ENCODE data around the gene ITFG1.

DNA sequence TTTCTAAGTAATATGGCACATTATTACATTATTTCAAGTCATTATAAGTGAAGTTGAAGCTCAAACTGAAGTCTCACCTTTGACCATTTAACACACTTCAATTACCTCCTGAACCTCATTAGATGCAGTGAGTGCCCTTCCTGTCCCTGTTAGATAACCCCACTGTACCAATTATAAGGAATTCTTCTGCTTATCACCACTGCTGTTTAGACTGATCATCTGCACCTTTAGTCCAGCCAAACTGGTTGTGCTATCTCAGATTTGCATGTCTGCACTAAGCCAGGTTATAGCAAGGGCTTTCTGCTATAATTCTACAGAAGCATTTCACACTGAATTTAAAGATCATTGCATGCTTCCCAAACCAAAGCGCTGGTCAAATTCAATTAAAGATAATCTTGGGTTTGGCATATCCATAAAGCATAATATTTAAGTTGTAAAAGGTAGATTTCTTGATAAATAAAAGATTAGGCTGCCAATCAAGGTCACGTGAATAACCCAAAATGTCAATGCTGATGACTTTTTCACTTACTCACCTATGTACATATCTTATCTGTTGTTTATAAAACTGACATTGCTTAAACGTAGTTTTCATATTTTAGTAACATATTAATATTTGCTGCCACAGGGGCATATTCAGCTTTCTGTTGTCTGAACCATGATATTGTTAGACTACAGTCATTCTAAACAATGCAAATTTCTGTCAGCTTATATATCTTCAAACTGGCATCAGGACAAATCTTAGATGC, 11.9 kb downstream of the ITFG1 start:
- TF ChIP-seq, protein P1, sequence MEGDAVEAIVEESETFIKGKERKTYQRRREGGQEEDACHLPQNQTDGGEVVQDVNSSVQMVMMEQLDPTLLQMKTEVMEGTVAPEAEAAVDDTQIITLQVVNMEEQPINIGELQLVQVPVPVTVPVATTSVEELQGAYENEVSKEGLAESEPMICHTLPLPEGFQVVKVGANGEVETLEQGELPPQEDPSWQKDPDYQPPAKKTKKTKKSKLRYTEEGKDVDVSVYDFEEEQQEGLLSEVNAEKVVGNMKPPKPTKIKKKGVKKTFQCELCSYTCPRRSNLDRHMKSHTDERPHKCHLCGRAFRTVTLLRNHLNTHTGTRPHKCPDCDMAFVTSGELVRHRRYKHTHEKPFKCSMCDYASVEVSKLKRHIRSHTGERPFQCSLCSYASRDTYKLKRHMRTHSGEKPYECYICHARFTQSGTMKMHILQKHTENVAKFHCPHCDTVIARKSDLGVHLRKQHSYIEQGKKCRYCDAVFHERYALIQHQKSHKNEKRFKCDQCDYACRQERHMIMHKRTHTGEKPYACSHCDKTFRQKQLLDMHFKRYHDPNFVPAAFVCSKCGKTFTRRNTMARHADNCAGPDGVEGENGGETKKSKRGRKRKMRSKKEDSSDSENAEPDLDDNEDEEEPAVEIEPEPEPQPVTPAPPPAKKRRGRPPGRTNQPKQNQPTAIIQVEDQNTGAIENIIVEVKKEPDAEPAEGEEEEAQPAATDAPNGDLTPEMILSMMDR (IDR thresholded peaks at IDR 0.05), result no peak
- TF ChIP-seq POLR2A (IDR thresholded peaks at IDR 0.05), result no peak

All from body of pancreas (tissue), 4 donors.